Activated CD4-positive, alpha-beta T cell treated with anti-CD3 and anti-CD28 coated beads, Interleukin-2, amount 50 U/mL, for 24 hours (primary cell): ENCODE data around the gene ABCG5.

Experiments
- DNase-seq, 2 donors: peaks; one replicate each; pipeline ENCODE4 v3.0.0-alpha.2; 2020; ENCODE audit warnings: low read depth in 1 of 2, low spot score in 1 of 2

Gene ABCG5

GRCh38 chr2:43842866-43843226 lies 4.2 kb upstream of the ABCG5 start:
- DNase-seq: no peak

- DNase-seq: no peak
These were observed 3.6 kb upstream of the ABCG5 start for GRCh38 chr2:43841949-43842865.

GRCh38 chr2:43840965-43841364 lies 2.3 kb upstream of the ABCG5 start:
- no peak for DNase-seq

GRCh38 chr2:43839776-43840564 lies 1.3 kb upstream of the ABCG5 start:
- DNase-seq: no peak

GRCh38 chr2:43837831-43838559 lies 644 bp downstream of the ABCG5 start:
- DNase-seq: no peak

- no peak for DNase-seq
These were observed 1.6 kb downstream of the ABCG5 start for GRCh38 chr2:43837033-43837432.

GRCh38 chr2:43832457-43832856 lies 6.2 kb downstream of the ABCG5 start:
- DNase-seq: no peak

- DNase-seq: no peak
These were observed 6.9 kb downstream of the ABCG5 start for GRCh38 chr2:43831543-43832294.

GRCh38 chr2:43826305-43827250 lies 12.1 kb downstream of the ABCG5 start:
- no peak for DNase-seq

GRCh38 chr2:43825841-43826240 lies 12.8 kb downstream of the ABCG5 start:
- no peak for DNase-seq

GRCh38 chr2:43824951-43825493 lies 13.6 kb downstream of the ABCG5 start:
- DNase-seq: no peak

- no peak for DNase-seq
These were observed 14.1 kb downstream of the ABCG5 start for GRCh38 chr2:43824512-43824911.

GRCh38 chr2:43823751-43824150 lies 14.9 kb downstream of the ABCG5 start:
- DNase-seq: no peak

- DNase-seq: no peak
These were observed 15.8 kb downstream of the ABCG5 start for GRCh38 chr2:43822839-43823238.

GRCh38 chr2:43819491-43820163 lies 19.0 kb downstream of the ABCG5 start:
- DNase-seq: no peak

- no peak for DNase-seq
These were observed 19.9 kb downstream of the ABCG5 start for GRCh38 chr2:43818761-43819160.

- no peak for DNase-seq
These were observed 23.9 kb downstream of the ABCG5 start for GRCh38 chr2:43814711-43815110.

GRCh38 chr2:43812947-43813346 lies 25.7 kb downstream of the ABCG5 start:
- no peak for DNase-seq

- no peak for DNase-seq
These were observed 26.6 kb downstream of the ABCG5 start for GRCh38 chr2:43812006-43812405.
